ENCODE data around the gene GPRIN2.

GRCh38 chr10:46514899-46515298, 41.6 kb downstream of the GPRIN2 start:
- no peak for TF ChIP-seq CTCF (IDR thresholded peaks at IDR 0.05)
- TF ChIP-seq POLR2A (IDR thresholded peaks at IDR 0.05) = no peak
- TF ChIP-seq EP300 (IDR thresholded peaks at IDR 0.05) = no peak
- no peak for TF ChIP-seq POLR2AphosphoS5 (IDR thresholded peaks at IDR 0.05)
